COR-L47 (cell line): ENCODE measurements around the gene HSPH1.
A peak's percentile ranks its signal among the peaks of the same experiment; 100 is the strongest.
"Not testable (repeated sequence)": the region's sequence is repeated elsewhere in the genome, so short reads cannot be mapped to it uniquely, and the experiment has no call there.

Experiments used
- DNase-seq: peaks from one replicate; lab custom pipeline; 2025; lab: John Stamatoyannopoulos, UW

Gene HSPH1

DNA sequence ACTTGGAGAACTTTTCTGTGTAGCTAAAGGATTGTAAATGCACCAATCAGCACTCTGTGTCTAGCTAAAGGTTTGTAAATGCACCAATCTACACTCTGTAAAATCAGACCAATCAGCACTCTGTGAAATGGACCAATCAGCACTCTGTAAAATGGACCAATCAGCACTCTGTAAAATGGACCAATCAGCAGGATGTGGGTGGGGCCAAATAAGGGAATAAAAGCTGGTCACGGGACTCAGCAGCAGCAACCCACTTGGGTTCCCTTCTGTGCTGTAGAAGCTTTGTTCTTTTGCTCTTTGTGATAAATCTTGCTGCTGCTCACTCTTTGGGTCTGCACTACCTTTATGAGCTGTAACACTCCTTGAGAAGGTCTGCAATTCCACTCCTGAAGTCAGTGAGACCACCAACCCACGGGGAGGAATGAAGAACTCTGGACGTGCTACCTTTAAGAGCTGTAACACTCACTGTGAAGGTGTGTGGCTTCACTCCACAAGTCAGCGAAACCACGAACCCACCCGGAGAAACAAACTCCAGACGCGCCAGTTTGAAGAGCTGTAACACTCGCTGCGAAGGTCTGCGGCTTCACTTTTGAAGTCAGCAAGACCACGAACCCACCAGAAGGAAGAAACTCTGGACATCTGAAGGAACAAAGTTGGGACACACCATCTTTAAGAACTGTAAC is 16.2 kb upstream of the HSPH1 start:
- not testable (repeated sequence) for DNase-seq

GRCh38 chr13:31175847-31176532 is 14.3 kb upstream of the HSPH1 start:
- DNase-seq, result no peak

GRCh38 chr13:31174018-31174417 is 12.3 kb upstream of the HSPH1 start:
- no peak for DNase-seq

- DNase-seq, result no peak
These were observed 10.8 kb upstream of the HSPH1 start for GRCh38 chr13:31172535-31172934.

GRCh38 chr13:31172001-31172400 is 10.3 kb upstream of the HSPH1 start:
- no peak for DNase-seq

DNA sequence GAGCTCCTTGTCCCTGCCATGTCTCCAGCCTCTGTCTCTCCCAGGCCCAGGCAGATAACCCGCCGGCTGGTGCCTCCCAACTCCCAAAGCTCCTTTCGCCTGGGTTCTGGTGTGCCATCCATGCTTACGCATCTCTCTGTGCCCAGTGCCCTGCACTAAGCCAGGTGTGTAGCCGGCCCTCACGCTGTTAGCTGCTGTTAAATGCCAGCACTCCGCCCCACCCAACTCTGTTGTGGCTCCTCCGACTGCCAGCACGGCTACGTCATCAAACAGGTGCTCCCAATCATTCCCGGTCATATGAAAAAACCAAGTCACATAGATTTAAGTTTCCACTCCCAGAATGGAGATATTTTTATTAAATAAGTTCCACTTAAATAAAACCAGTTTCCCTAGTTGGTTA is 7.0 kb upstream of the HSPH1 start:
- no peak for DNase-seq

GRCh38 chr13:31168166-31168565 is 6.5 kb upstream of the HSPH1 start:
- no peak for DNase-seq

GRCh38 chr13:31167490-31167889 is 5.8 kb upstream of the HSPH1 start:
- no peak for DNase-seq

DNA sequence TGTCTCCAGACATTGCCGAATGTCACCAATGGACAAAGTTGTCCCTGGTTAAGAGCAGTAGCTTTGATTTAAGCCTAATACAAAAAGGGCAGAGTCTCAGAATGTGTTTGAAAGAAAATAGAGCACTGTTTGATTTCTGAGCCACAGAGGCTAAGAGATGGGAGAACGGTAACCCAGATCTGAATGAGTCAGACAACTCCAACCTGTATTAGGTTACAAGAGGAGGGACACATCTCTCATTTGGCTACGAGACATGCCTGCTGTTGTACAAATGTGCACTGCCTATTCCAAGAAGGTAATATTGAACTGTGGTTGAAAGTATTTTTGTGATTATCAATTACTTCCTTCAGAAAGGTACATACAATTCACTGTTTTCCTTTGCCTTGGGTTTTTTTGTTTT is 4.9 kb upstream of the HSPH1 start:
- no peak for DNase-seq

DNA sequence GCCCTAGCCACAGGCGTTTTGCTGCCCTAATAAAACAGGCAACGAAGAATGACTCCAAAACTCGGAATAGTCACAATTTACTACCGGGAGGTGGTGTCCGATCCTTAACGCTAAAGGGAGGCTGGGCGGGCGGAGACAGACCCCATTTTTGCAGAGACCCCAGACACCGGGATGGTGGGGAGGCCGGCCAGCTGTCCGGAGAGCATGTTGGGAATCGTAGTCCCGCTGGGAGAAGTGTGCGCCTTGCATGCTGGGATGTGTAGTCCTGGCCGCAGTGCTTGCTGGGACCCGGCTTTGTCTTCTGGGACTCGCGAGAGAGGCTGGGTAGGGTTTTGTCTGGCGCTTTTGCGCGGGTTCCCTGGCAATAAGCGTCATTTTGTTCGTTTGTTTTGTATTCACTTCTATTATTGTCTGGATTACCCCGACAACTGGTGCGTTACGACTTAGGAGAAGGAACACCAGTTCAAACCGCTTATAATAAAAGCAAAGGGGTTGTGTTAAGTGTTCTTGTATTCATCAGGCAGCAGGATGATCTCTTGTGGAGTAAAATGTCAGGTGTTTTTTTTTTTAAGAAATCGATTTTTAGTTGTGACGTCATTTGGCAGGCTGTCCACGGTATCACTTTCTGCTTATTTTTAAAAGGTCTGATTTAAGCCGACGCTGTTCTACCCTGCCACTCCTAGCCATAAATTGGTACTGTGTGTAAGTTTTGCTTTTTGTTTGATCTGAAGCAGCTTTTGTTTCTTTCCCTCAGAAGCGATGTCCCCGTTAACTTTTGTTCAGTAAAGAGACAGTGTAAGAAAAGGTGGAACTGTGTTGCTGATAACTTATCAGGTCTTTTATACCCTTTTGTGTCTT is 676 bp upstream of the HSPH1 start:
- DNase-seq, result peak; percentile 98

- peak; percentile 20 for DNase-seq
These were observed 697 bp downstream of the HSPH1 start for GRCh38 chr13:31160857-31161556.

GRCh38 chr13:31159306-31159705 is 2.4 kb downstream of the HSPH1 start:
- DNase-seq, result no peak

DNA sequence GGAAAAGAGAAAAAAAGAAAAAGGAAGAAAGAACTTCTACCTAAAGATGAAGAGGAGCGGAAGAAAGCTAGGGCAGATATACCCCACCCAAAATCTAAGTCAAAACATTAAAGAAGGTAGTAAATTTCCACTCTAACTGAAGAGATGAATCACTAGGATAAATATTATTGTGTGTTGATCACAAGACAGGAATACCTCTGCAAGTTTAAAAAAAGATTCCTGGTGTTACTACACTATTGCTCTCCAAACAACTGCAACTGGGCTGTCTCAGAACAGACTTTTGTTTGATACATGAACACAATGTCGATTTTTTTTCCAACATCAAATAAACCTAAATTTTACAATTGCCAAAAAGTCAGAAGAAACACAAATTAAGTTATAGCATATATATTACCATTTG is 6.8 kb downstream of the HSPH1 start:
- DNase-seq, result no peak

DNA sequence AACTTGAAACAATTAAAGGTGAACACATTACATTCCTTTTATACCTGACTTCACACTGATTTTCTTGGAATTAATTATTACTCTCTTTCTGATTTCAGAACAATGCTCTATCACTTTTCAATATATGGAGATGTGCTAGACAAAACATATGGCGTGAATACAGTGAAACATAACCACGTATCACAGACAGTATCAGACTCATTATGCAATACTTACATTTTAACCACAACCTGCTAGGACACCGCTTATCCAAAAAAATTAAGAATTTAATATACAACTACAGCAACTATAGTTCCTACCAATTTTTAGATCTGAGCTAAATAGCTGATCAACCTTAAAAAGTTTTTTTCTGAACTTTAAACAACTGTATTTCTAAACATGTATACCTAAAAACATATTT is 9.9 kb downstream of the HSPH1 start:
- no peak for DNase-seq

DNA sequence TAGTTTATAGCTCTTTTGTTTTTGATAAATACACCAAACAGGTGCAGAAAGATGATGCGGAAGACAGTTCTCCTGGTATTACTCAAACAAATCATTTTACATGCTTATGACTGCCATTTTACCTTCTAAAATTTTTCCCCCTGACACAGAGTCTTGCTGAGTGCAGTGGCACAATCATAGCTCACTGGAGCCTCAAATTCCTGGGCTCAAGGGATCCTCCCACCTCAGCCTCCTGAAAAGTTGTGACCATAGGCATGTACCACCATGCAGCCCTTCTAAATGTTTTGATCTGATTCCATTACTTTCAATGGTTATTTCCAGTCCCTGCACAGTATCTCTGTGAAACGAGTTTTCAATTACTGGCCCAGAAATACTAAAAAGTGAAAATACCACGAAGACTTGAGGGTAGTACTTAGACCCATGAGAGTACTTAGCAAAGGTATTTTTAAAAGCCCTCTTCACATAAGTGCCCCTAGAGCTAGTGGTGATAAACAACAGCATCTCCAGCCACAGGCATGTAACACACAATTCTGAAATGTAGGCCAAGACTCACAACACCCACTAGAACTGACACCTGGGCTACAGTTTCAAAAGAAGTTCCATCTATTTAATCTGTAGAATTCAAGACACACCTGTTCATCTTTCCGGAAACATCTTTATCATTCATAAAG is 11.3 kb downstream of the HSPH1 start:
- no peak for DNase-seq

DNA sequence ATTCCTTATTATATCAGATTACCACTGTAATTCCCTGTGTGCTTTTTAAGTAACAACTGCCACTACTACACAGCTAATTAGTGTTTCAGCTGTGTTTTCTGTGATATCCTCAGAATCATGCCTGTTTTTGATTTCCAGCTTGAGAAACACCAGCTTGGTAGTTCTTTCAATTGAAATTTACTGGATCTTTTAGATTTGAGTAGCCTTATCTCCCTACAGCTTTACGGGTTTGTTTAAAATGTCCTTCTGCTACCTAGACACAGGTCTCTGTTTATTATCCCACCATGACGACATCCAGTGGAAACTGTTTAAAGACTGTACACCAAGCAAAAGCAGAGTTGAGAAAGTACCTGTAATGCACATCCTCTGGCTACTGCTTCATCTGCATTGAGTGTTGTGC is 12.1 kb downstream of the HSPH1 start:
- no peak for DNase-seq

DNA sequence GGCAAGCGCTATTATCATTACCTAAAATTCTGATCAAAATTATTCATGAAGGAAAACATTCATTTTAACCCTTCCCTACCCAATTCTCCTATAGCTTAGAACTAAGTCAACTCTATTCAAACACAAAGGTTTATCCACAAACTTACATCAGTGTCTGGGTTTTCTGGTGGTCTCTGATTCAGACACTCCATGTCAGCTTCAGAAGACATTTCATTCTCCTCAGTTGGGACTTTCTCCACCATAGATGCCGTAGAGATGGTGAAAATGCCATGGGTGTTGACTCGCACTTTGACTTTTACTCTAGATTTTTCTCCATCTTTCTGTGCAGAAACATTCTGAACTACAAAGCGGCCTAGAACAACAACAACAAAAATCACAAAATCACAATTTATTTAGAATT is 16.3 kb downstream of the HSPH1 start:
- no peak for DNase-seq

- no peak for DNase-seq
These were observed 23.2 kb downstream of the HSPH1 start for GRCh38 chr13:31138515-31138914.

DNA sequence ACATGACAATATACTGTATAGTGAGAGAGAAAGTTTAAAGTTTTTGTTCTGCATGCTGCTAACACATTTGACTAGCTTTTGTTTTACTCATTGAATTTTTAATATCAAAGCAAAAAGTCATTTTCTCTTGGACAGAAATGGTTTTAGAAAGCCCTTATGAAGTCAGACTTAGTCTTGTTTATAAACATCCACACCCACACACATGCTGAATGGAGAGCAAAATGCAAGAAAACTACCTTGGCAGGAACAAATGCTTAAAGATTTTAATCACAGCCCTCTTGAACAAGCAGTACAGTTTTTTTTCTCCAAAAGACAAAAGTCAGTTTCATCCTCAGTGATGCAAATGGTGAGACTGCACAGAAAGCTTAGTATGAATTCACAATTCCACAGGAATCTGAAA is 25.0 kb downstream of the HSPH1 start:
- DNase-seq, result no peak

- DNase-seq, result no peak
These were observed 27.5 kb downstream of the HSPH1 start for GRCh38 chr13:31134039-31134711.

- DNase-seq, result no peak
These were observed 28.1 kb downstream of the HSPH1 start for GRCh38 chr13:31133621-31134020.
